IMR-90 (cell line): ENCODE measurements around the gene GDPD3. TPM values are rescaled to one million over a fixed set of nuclear protein-coding genes. Genes with fewer than 3 reads are reported as not detected.

Experiments
- ATAC-seq: fragments of 200-7000 bp; cut with Tn5 transposase; 2 replicates; pipeline ENCODE4 v1.9.1; 2020; ENCODE audit warnings: low read depth, mild to moderate bottlenecking, moderate library complexity
- BruUV-seq: library from RNA; stranded (reverse); fragments of 400-500 nt; replicated peaks from 2 replicates; lab custom pipeline; 2021; lab: Mats Ljungman, UMichigan
- CTCF ChIA-PET: fragments of 300-600 bp; formaldehyde crosslinking; extraction: SDS; loops from one replicate; lab custom pipeline; 2021; ENCODE audit warnings: antibody characterized with exemption; lab: Yijun Ruan, JAX
- POLR2A ChIA-PET: fragments of 300-600 bp; sonication (Branson Sonifier 250); formaldehyde crosslinking; loops from one replicate; lab custom pipeline; 2022; ENCODE audit warnings: antibody characterized with exemption; ENCODE audit not compliant: unreplicated experiment; lab: Charles Lee
- DNase-seq: peaks from one replicate; pipeline ENCODE4 v3.0.0; 2013
- H2AFZ ChIP-seq: replicated peaks from 2 replicates; pipeline ENCODE3; 2013; ENCODE audit warnings: low read length, mild to moderate bottlenecking; ENCODE audit not compliant: poor library complexity
- H2AK5ac ChIP-seq: 2 replicates; pipeline ENCODE4 v1.6.1; 2013; ENCODE audit warnings: low read depth, low read length, inconsistent platforms
- H2AK9ac ChIP-seq: replicated peaks from 2 replicates; pipeline ENCODE3; 2013; ENCODE audit warnings: mild to moderate bottlenecking, low read depth, low read length, moderate library complexity; ENCODE audit not compliant: poor library complexity
- H2BK120ac ChIP-seq: 2 replicates; pipeline ENCODE4 v1.6.1; 2013; ENCODE audit warnings: low read depth, low read length, inconsistent platforms
- H2BK15ac ChIP-seq: 3 replicates; pipeline ENCODE4 v1.6.1; 2013; ENCODE audit warnings: low read depth, low read length, inconsistent platforms
- H2BK20ac ChIP-seq: 2 replicates; pipeline ENCODE4 v1.6.1; 2013; ENCODE audit warnings: low read depth, mild to moderate bottlenecking, inconsistent platforms, low read length, moderate library complexity
- H2BK5ac ChIP-seq: 2 replicates; pipeline ENCODE4 v1.6.1; 2013; ENCODE audit warnings: mild to moderate bottlenecking, low read depth, low read length, inconsistent platforms; ENCODE audit not compliant: poor library complexity, severe bottlenecking
- H3K14ac ChIP-seq: replicated peaks from 2 replicates; pipeline ENCODE4 v1.6.1; 2013; ENCODE audit warnings: low read depth, low read length, inconsistent platforms
- H3K18ac ChIP-seq: 2 replicates; pipeline ENCODE4 v1.6.1; 2013; ENCODE audit warnings: low read depth, low read length, control low read depth
- H3K23ac ChIP-seq: 2 replicates; pipeline ENCODE4 v1.6.1; 2013; ENCODE audit warnings: low read depth, low read length, inconsistent platforms
- H3K27ac ChIP-seq: 2 replicates; pipeline ENCODE4 v1.5.1; 2013; ENCODE audit warnings: mild to moderate bottlenecking, control low read depth, low read length; ENCODE audit not compliant: insufficient read depth
- H3K27me3 ChIP-seq: 2 replicates; pipeline ENCODE4 v1.6.1; 2013; ENCODE audit warnings: low read length; ENCODE audit not compliant: control insufficient read depth, insufficient read depth
- H3K36me3 ChIP-seq: 2 replicates; pipeline ENCODE4 v1.6.1; 2013; ENCODE audit warnings: low read length, mixed read lengths; ENCODE audit not compliant: control insufficient read depth, insufficient read depth
- H3K4ac ChIP-seq: 2 replicates; pipeline ENCODE4 v1.6.1; 2013; ENCODE audit warnings: low read depth, low read length, inconsistent platforms
- H3K4me1 ChIP-seq: 2 replicates; pipeline ENCODE4 v1.6.1; 2013; ENCODE audit warnings: low read length, mixed read lengths; ENCODE audit not compliant: control insufficient read depth, insufficient read depth
- H3K4me2 ChIP-seq: 2 replicates; pipeline ENCODE4 v1.6.1; 2013; ENCODE audit warnings: low read depth, mild to moderate bottlenecking, control low read depth, low read length, moderate library complexity
- H3K4me3 ChIP-seq: 2 replicates; pipeline ENCODE4 v1.5.1; 2013; ENCODE audit warnings: low read depth, mild to moderate bottlenecking, control low read depth, low read length, moderate library complexity; ENCODE audit not compliant: insufficient read depth
- H3K56ac ChIP-seq: 2 replicates; pipeline ENCODE4 v1.6.1; 2013; ENCODE audit warnings: low read length, inconsistent platforms; ENCODE audit not compliant: insufficient read depth; ENCODE audit errors: extremely low read depth
- H3K79me1 ChIP-seq, 2 experiments: 2 replicates each; pipeline ENCODE4 v1.6.1; 2013; ENCODE audit warnings: low read length in 2 of 2, inconsistent platforms in 1 of 2, low read depth in 1 of 2
- H3K9ac ChIP-seq: 2 replicates; pipeline ENCODE4 v1.6.1; 2013; ENCODE audit warnings: low read depth, low read length, control low read depth
- H3K9me1 ChIP-seq: 2 replicates; pipeline ENCODE4 v1.6.1; 2013; ENCODE audit warnings: low read length, inconsistent platforms; ENCODE audit not compliant: insufficient read depth
- H3K9me3 ChIP-seq: 2 replicates; pipeline ENCODE4 v1.6.1; 2013; ENCODE audit warnings: low read length; ENCODE audit not compliant: control insufficient read depth, insufficient read depth
- H4K20me1 ChIP-seq: 2 replicates; pipeline ENCODE4 v1.6.1; 2013; ENCODE audit warnings: low read length, inconsistent platforms; ENCODE audit not compliant: insufficient read depth
- H4K5ac ChIP-seq: 2 replicates; pipeline ENCODE4 v1.6.1; 2013; ENCODE audit warnings: mild to moderate bottlenecking, low read depth, low read length, control low read depth
- H4K8ac ChIP-seq, 2 experiments: 2 replicates each; pipeline ENCODE4 v1.6.1; 2013; ENCODE audit warnings: low read depth in 2 of 2, low read length in 2 of 2, control low read depth in 1 of 2, inconsistent platforms in 1 of 2
- H4K91ac ChIP-seq: 2 replicates; pipeline ENCODE4 v1.6.1; 2013; ENCODE audit warnings: low read depth, low read length, inconsistent platforms; ENCODE audit not compliant: insufficient read depth
- BHLHE40 ChIP-seq: fragments of 150-350 bp; IDR thresholded peaks from 2 replicates; pipeline ENCODE4 v1.6.1; 2016; ENCODE audit warnings: mild to moderate bottlenecking, low read depth, low read length
- CHD1 ChIP-seq: IDR thresholded peaks from 2 replicates; pipeline ENCODE4 v1.6.1; 2012; ENCODE audit warnings: low read depth, low read length, improper control_type of control experiment
- CTCF ChIP-seq: conservative IDR thresholded peaks from 2 replicates; pipeline ENCODE4 v1.5.1; 2012; ENCODE audit warnings: mild to moderate bottlenecking, low read depth, low read length, improper control_type of control experiment
- ELK1 ChIP-seq: fragments of 150-350 bp; IDR thresholded peaks from 2 replicates; pipeline ENCODE4 v1.6.1; 2016; ENCODE audit warnings: low read depth, mild to moderate bottlenecking, low read length, moderate library complexity, borderline replicate concordance
- FOS ChIP-seq: fragments of 150-350 bp; IDR thresholded peaks from 2 replicates; pipeline ENCODE4 v1.6.1; 2016; ENCODE audit warnings: low read depth, low read length
- MAFK ChIP-seq: IDR thresholded peaks from 2 replicates; pipeline ENCODE4 v1.6.1; 2012; ENCODE audit warnings: low read depth, low read length, improper control_type of control experiment
- MAZ ChIP-seq: IDR thresholded peaks from 2 replicates; pipeline ENCODE4 v1.6.1; 2012; ENCODE audit warnings: low read depth, mild to moderate bottlenecking, low read length, improper control_type of control experiment, moderate library complexity, borderline replicate concordance
- MXI1 ChIP-seq: IDR thresholded peaks from 2 replicates; pipeline ENCODE4 v1.6.1; 2012; ENCODE audit warnings: low read depth, mild to moderate bottlenecking, low read length, moderate library complexity, borderline replicate concordance
- POLR2A ChIP-seq: IDR thresholded peaks from 2 replicates; pipeline ENCODE4 v1.6.1; 2012; ENCODE audit warnings: mild to moderate bottlenecking, low read depth, low read length
- RAD21 ChIP-seq: IDR thresholded peaks from 2 replicates; pipeline ENCODE4 v1.6.1; 2012; ENCODE audit warnings: low read length, improper control_type of control experiment
- RCOR1 ChIP-seq: IDR thresholded peaks from 2 replicates; pipeline ENCODE4 v1.6.1; 2012; ENCODE audit warnings: mild to moderate bottlenecking, low read length, improper control_type of control experiment; ENCODE audit not compliant: insufficient replicate concordance
- RFX5 ChIP-seq: IDR thresholded peaks from 2 replicates; pipeline ENCODE4 v1.8.0; 2012; ENCODE audit warnings: low read depth, mild to moderate bottlenecking, low read length, moderate library complexity
- USF2 ChIP-seq: fragments of 150-350 bp; IDR thresholded peaks from 2 replicates; pipeline ENCODE4 v1.6.1; 2017; ENCODE audit warnings: mild to moderate bottlenecking, antibody characterized with exemption, low read length, low read depth
- WGBS, 2 experiments: methylation state at CpG; one replicate each; pipeline versions ENCODE4 v1.1.5 to v1.1.7; 2013; ENCODE audit warnings: missing lambda C conversion rate in 2 of 2; ENCODE audit not compliant: insufficient read length in 1 of 2; ENCODE audit errors: extremely low coverage in 2 of 2; 5-methylcytosine and 5-hydroxymethylcytosine counted together
- dilution Hi-C: fragments of 300-500 bp; cut with HindIII; formaldehyde crosslinking; loops from one replicate; pipeline ENCODE4 v1.14.3; 2018; ENCODE audit warnings: low sequenced_read_pairs; ENCODE audit not compliant: unreplicated experiment
- in situ Hi-C: fragments of 300-500 bp; cut with MboI; formaldehyde crosslinking; loops from 3 replicates; pipeline ENCODE4 v1.14.3; 2019; ENCODE audit warnings: low sequenced_read_pairs, inconsistent platforms, mixed read lengths
- intact Hi-C: fragments of 100-400 bp; cut with micrococcal nuclease; formaldehyde crosslinking; loops from 2 replicates; pipeline ENCODE4 v1.10.0; 2022
- polyA plus RNA-seq, 3 experiments: library from polyadenylated mRNA; depleted of rRNA; stranded (reverse); fragments of >200 nt; gene quantifications; 2 replicates each; pipeline ENCODE4 v1.2.3, GENCODE V29; 2012; ENCODE audit warnings: low replicate concordance in 1 of 3
- total RNA-seq: library from RNA; depleted of rRNA; stranded (reverse); fragments of >200 nt; gene quantifications from 2 replicates; pipeline ENCODE4 v1.2.3, GENCODE V29; 2012

The GDPD3 gene
- total and polyA plus RNA-seq, 2 of the 4 experiments (the other 2 are of a cell fraction) = under 0.01 to 19.5 TPM

- TF ChIP-seq MXI1 = no peak
These were observed 26.5 kb upstream of the GDPD3 start (continued) for GRCh38 chr16:30139583-30140481.

- Histone ChIP-seq H2AFZ (peak overlapping the region; percentile 13), H3K56ac (no peak overlapping the region), H3K9ac (no peak overlapping the region), H2AK5ac (no peak overlapping the region), H4K20me1 (no peaks in the 10 kb centered on the region), H2BK15ac (no peak overlapping the region), H2BK5ac (no peak overlapping the region), H2AK9ac (no peak overlapping the region), H2BK20ac (no peak overlapping the region), H4K5ac (no peak overlapping the region), H3K27me3 (peaks cover 4% of the 10 kb centered on the region), H3K14ac (no peak overlapping the region), H3K23ac (no peak overlapping the region), H3K36me3 (no peaks in the 10 kb centered on the region), H3K4me1 (no peaks in the 10 kb centered on the region), H3K4me3 (no peak overlapping the region), H3K4ac (no peak overlapping the region), H4K8ac (no peak overlapping the region), H3K9me1 (no peaks in the 10 kb centered on the region), H3K79me1 (no peaks in the 10 kb centered on the region), H3K27ac (no peak overlapping the region), H3K4me2 (no peak overlapping the region), H2BK120ac (no peak overlapping the region), H3K9me3 (no peaks in the 10 kb centered on the region), H3K18ac (no peak overlapping the region), H4K91ac (no peak overlapping the region)
- no TSS peak for BruUV-seq
- dilution Hi-C loops (no loop called here), in situ Hi-C loops (no loop called here), intact Hi-C loops (no loop called here)
- ChIA-PET POLR2A (no interaction called here), CTCF (no interaction called here)
- 65% methylated on average over 4 of the region's 8 CpGs; no CpG with 5 or more reads in 1 of the 2 experiments for WGBS, 2 experiments
- DNase-seq = no peak
- no peak for ATAC-seq
- TF ChIP-seq BHLHE40 (no peak), ELK1 (no peak), CHD1 (no peak), RFX5 (no peak), USF2 (no peak), MAFK (no peak), CTCF (no peak), MAZ (no peak), RCOR1 (no peak), POLR2A (no peak), FOS (no peak), MXI1 (no peak), RAD21 (no peak)
These were observed 24.6 kb upstream of the GDPD3 start for GRCh38 chr16:30137897-30138296.
